ENCODE data around the gene LCE2B. TPM values are rescaled to one million over a fixed set of nuclear protein-coding genes. Genes with fewer than 3 reads are reported as not detected.
"Not testable (repeated sequence)": the region's sequence is repeated elsewhere in the genome, so short reads cannot be mapped to it uniquely, and the experiment has no call there.

Gene LCE2B
- total RNA-seq: not detected in 2 replicates

GRCh38 chr1:152685823-152686222 is at the start of gene LCE2B:
Gene LCE2B (plus strand): TSS chr1:152686123. CDS start chr1:152686844, 721 bp downstream.
- not testable (repeated sequence) for H3K4me3 ChIP-seq (ENCODE audit: low read depth, low read length); DNase-seq (ENCODE audit: low read depth)

- no peak overlapping the region for H3K4me3 ChIP-seq (ENCODE audit: low read depth, low read length)
- no peak for DNase-seq (ENCODE audit: low read depth)
- TF ChIP-seq CTCF (conservative IDR thresholded peaks at IDR 0.05; ENCODE audit: low read depth, low read length): no peak
Measured at GRCh38 chr1:152640351-152640750, 45.6 kb upstream of the LCE2B start.

- H3K4me3 ChIP-seq (ENCODE audit: low read depth, low read length): no peak overlapping the region
- DNase-seq (ENCODE audit: low read depth): no peak
- no peak for TF ChIP-seq CTCF (conservative IDR thresholded peaks at IDR 0.05; ENCODE audit: low read depth, low read length)
Measured at GRCh38 chr1:152643945-152644344, 42.0 kb upstream of the LCE2B start.

- TF ChIP-seq CTCF (conservative IDR thresholded peaks at IDR 0.05; ENCODE audit: low read depth, low read length): no peak
- DNase-seq (ENCODE audit: low read depth): no peak
- H3K4me3 ChIP-seq (ENCODE audit: low read depth, low read length): no peak overlapping the region
Measured at GRCh38 chr1:152645146-152645545, 40.8 kb upstream of the LCE2B start.

GRCh38 chr1:152646656-152647055 is 39.3 kb upstream of the LCE2B start:
- no peak overlapping the region for H3K4me3 ChIP-seq (ENCODE audit: low read depth, low read length)
- no peak for DNase-seq (ENCODE audit: low read depth)
- TF ChIP-seq CTCF (conservative IDR thresholded peaks at IDR 0.05; ENCODE audit: low read depth, low read length): no peak

GRCh38 chr1:152654110-152654509 is 31.8 kb upstream of the LCE2B start:
- H3K4me3 ChIP-seq (ENCODE audit: low read depth, low read length): no peak overlapping the region
- TF ChIP-seq CTCF (conservative IDR thresholded peaks at IDR 0.05; ENCODE audit: low read depth, low read length): peak; percentile 82
- no peak for DNase-seq (ENCODE audit: low read depth)

- no peak overlapping the region for H3K4me3 ChIP-seq (ENCODE audit: low read depth, low read length)
- no peak for TF ChIP-seq CTCF (conservative IDR thresholded peaks at IDR 0.05; ENCODE audit: low read depth, low read length)
- no peak for DNase-seq (ENCODE audit: low read depth)
Measured at GRCh38 chr1:152656459-152656858, 29.5 kb upstream of the LCE2B start.

- DNase-seq (ENCODE audit: low read depth): no peak
- no peak overlapping the region for H3K4me3 ChIP-seq (ENCODE audit: low read depth, low read length)
- no peak for TF ChIP-seq CTCF (conservative IDR thresholded peaks at IDR 0.05; ENCODE audit: low read depth, low read length)
Measured at GRCh38 chr1:152657677-152658076, 28.2 kb upstream of the LCE2B start.
